Activated CD8-positive, alpha-beta memory T cell treated with anti-CD3 and anti-CD28 coated beads for 1 hour (primary cell): ENCODE results near the gene PEBP1.

Experiments
- DNase-seq, 2 donors: peaks; one replicate each; pipeline ENCODE4 v3.0.0-alpha.2; 2020; ENCODE audit warnings: low read depth in 1 of 2; ENCODE audit errors: extremely low read depth in 1 of 2

Gene PEBP1

GRCh38 chr12:118135788-118136558 lies at the start of gene PEBP1:
Gene PEBP1, plus strand, starts transcription at chr12:118136124. Its CDS starts 86 bp downstream, at chr12:118136210.
- DNase-seq, result peak; percentile 65 to 88

- DNase-seq, result no peak
These were observed 46.1 kb upstream of the PEBP1 start for GRCh38 chr12:118089782-118090181.

- no peak for DNase-seq
These were observed 41.9 kb upstream of the PEBP1 start for GRCh38 chr12:118094039-118094438.

GRCh38 chr12:118098401-118098800 lies 37.5 kb upstream of the PEBP1 start:
- no peak for DNase-seq

- no peak for DNase-seq
These were observed 36.8 kb upstream of the PEBP1 start for GRCh38 chr12:118098911-118099671.

- no peak for DNase-seq
These were observed 34.9 kb upstream of the PEBP1 start for GRCh38 chr12:118101051-118101450.

- DNase-seq, result no peak
These were observed 33.9 kb upstream of the PEBP1 start for GRCh38 chr12:118102070-118102469.

- DNase-seq, result no peak
These were observed 33.3 kb upstream of the PEBP1 start for GRCh38 chr12:118102609-118103008.

GRCh38 chr12:118103201-118103600 lies 32.7 kb upstream of the PEBP1 start:
- DNase-seq, result no peak

GRCh38 chr12:118103601-118104382 lies 32.1 kb upstream of the PEBP1 start, which contains the start of gene VSIG10:
Gene VSIG10, minus strand, starts transcription at chr12:118104011. Its CDS starts 340 bp downstream, at chr12:118103671.
- DNase-seq, result peak in 1 of 2 donors; percentile 2

GRCh38 chr12:118107011-118107410 lies 28.9 kb upstream of the PEBP1 start:
- DNase-seq, result no peak

GRCh38 chr12:118107694-118108093 lies 28.2 kb upstream of the PEBP1 start:
- DNase-seq, result no peak

- DNase-seq, result no peak
These were observed 26.8 kb upstream of the PEBP1 start for GRCh38 chr12:118109088-118109487.

GRCh38 chr12:118119449-118119879 lies 16.5 kb upstream of the PEBP1 start:
- DNase-seq, result no peak

- peak in 1 of 2 donors; percentile 43 for DNase-seq
These were observed 15.2 kb upstream of the PEBP1 start for GRCh38 chr12:118120579-118121363.

- no peak for DNase-seq
These were observed 13.7 kb upstream of the PEBP1 start for GRCh38 chr12:118122264-118122663.

GRCh38 chr12:118124333-118124874 lies 11.5 kb upstream of the PEBP1 start:
- DNase-seq, result no peak

GRCh38 chr12:118125743-118126118 lies 10.2 kb upstream of the PEBP1 start:
- no peak for DNase-seq

GRCh38 chr12:118126119-118126757 lies 9.7 kb upstream of the PEBP1 start:
- no peak for DNase-seq

GRCh38 chr12:118127867-118128266 lies 8.1 kb upstream of the PEBP1 start:
- DNase-seq, result no peak
